ENCODE data around the gene PHLDB2.
A peak's percentile ranks its signal among the peaks of the same experiment; 100 is the strongest.

Gene PHLDB2

GRCh38 chr3:111965484-111965883 is 106.4 kb downstream of the PHLDB2 start:
- DNase-seq (ENCODE audit: low read depth), result no peak

DNA sequence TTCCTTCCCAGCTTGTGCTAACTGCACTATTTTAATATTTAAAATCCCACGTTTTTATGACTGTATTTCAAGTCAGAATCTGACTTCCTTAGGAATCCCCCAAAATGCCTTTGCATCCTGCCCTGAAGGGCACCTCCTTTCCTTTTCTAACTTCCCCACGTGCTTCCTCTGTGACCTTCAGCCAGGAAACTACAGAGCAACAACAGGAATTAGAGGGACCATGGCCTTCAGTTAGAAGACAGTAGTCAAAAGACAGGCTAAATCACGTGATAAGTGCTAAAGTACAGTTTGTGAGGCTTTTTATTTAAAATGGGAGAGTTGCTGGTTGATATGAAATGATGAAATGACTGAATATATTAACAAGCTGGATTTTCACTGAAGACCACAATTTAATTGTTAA is 108.0 kb downstream of the PHLDB2 start:
- DNase-seq (ENCODE audit: low read depth), result no peak

- peak; percentile 66 for DNase-seq (ENCODE audit: low read depth)
Observed at GRCh38 chr3:111967651-111968274, 108.7 kb downstream of the PHLDB2 start.

GRCh38 chr3:111968319-111969054 is 109.4 kb downstream of the PHLDB2 start:
- DNase-seq (ENCODE audit: low read depth), result peak; percentile 23

DNA sequence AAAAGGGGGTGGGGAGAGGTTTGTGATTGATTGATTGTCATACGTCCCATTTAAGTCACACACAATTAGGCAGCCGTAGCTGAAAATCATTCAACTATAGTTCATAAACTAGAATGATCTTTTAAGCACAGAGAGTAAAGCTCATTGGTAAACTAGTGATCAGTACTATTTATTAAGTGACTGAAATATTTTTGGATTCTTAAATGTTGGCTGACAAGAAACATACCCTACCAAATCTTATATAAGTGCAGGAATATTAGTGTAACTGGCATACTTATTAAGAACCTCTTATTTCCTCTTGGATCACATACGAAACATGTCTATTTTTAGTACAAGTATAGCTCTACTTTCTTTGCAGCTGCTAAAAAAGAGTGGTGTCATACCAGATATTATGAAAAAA is 111.3 kb downstream of the PHLDB2 start:
- DNase-seq (ENCODE audit: low read depth), result no peak

DNA sequence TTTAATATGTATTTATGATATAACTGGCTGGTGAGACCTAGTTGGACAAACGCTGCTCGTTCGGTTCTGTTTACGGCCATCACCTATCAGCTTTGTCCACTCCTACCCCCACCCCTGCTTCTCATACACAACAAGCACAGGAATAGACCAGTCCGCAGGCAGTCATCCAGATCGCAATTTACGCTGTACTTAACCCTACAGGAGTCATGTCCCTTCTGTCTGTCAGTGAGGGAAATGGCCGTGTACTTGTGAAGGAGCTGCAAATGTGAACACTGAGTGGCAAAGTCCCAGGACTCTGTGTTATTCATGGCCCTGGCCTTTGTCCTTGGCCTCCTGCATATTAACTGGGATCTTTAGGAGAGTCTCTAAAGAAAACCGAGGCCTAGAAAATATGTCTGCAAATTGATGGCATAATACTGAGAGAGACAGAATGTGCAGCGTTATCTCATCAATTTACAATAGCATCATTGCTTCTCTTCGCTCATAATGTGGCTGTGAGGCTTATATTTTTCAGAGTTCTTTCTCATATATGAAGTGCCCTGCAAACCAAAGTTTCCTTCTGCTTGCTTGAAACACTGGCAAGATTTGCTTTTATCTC is 112.6 kb downstream of the PHLDB2 start:
- no peak for DNase-seq (ENCODE audit: low read depth)

GRCh38 chr3:111972891-111973290 is 113.8 kb downstream of the PHLDB2 start:
- no peak for DNase-seq (ENCODE audit: low read depth)

GRCh38 chr3:111975131-111975530 is 116.1 kb downstream of the PHLDB2 start:
- DNase-seq (ENCODE audit: low read depth), result no peak

GRCh38 chr3:111976254-111976653 is 117.2 kb downstream of the PHLDB2 start:
- no peak for DNase-seq (ENCODE audit: low read depth)

- peak; percentile 96 for DNase-seq (ENCODE audit: low read depth)
Observed at GRCh38 chr3:111978583-111979433, 119.7 kb downstream of the PHLDB2 start, which contains the start of gene ABHD10. TSS of gene ABHD10 (plus strand) at chr3:111979026. CDS start at chr3:111979062, 36 bp downstream.

- DNase-seq (ENCODE audit: low read depth), result no peak
Observed at GRCh38 chr3:111979434-111980038, 120.5 kb downstream of the PHLDB2 start.

GRCh38 chr3:111980716-111981456 is 121.8 kb downstream of the PHLDB2 start:
- no peak for DNase-seq (ENCODE audit: low read depth)

GRCh38 chr3:111981457-111981763 is 122.3 kb downstream of the PHLDB2 start:
- no peak for DNase-seq (ENCODE audit: low read depth)

GRCh38 chr3:111984636-111985298 is 125.7 kb downstream of the PHLDB2 start:
- DNase-seq (ENCODE audit: low read depth), result no peak

DNA sequence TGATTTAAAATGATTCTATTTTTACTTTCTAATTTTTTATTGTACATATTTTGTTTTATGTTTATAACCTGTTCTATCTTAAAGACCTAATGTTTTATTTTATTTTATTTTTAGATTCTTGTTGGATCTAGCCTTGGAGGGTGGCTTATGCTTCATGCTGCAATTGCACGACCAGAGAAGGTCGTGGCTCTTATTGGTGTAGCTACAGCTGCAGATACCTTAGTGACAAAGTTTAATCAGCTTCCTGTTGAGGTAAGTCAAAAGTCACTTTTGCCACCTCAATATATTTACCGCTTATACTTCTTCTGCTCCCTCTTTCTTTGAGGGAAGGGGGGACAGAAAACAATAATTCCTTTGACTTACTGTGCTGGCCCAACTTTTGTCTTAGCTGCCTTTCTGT is 127.7 kb downstream of the PHLDB2 start:
- DNase-seq (ENCODE audit: low read depth), result no peak

- peak; percentile 56 for DNase-seq (ENCODE audit: low read depth)
Observed at GRCh38 chr3:111989061-111989678, 130.1 kb downstream of the PHLDB2 start.

DNA sequence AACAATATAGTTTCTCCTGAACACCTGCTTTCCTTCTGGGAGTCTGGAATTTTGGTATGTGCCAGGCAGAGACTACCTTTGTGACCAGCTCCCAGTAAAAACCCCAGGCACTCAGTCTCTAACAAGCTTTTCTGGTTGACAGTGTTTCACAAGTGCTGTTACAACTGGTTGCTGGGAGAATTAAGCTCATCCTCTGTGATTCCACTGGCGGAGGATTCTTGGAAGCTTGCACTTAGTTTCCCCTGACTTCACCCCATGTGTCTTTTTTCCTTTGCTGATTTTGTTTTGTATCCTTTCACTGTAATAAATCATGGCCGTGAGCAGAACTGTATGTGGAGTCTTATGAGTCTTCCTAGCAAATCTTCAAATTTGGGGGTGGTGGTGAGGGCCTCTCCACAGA is 134.0 kb downstream of the PHLDB2 start:
- no peak for DNase-seq (ENCODE audit: low read depth)

- DNase-seq (ENCODE audit: low read depth), result no peak
Observed at GRCh38 chr3:111998636-111999483, 139.8 kb downstream of the PHLDB2 start, which contains the start of gene TAGLN3. TSS of gene TAGLN3 (plus strand) at chr3:111998922. CDS start at chr3:111999423, 501 bp downstream.

Data from fibroblast of gingiva (primary cell).